Measurements from ENCODE around the gene CPN2.

Gene CPN2

DNA sequence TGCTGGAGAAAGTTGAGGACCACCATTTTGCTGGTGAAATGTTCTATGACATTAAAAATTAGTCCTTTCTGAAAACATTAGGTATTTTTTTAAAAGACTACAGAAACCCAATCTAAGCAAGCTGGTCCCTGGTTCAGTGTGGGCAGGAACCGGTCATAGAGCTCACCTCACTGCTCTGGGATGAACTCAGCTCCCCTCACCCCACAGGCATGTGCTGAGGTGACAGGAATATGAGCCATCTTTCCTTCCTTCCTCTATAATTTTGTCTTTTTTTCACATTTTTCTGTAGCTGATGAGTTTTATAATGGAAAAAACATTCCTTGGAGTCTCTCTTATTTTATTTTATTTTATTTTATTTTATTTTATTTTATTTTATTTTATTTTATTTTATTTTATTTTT is 26.6 kb upstream of the CPN2 start:
- H3K36me3 ChIP-seq (ENCODE audit: insufficient read depth): no peaks in the 10 kb centered on the region
- H3K27ac ChIP-seq: no peak overlapping the region
- no peak overlapping the region for H3K4me3 ChIP-seq (IDR thresholded peaks at IDR 0.05; ENCODE audit: insufficient read depth, low read depth, low read length)
- H3K4me2 ChIP-seq: no peak overlapping the region
- no peak overlapping the region for H2AFZ ChIP-seq (ENCODE audit: low read depth)
- H4K20me1 ChIP-seq (ENCODE audit: insufficient read depth): no peaks in the 10 kb centered on the region
- no peaks in the 10 kb centered on the region for H3K4me1 ChIP-seq (ENCODE audit: low read depth, poor library complexity, severe bottlenecking)
- H3K9ac ChIP-seq: no peak overlapping the region
- TF ChIP-seq, protein P1, sequence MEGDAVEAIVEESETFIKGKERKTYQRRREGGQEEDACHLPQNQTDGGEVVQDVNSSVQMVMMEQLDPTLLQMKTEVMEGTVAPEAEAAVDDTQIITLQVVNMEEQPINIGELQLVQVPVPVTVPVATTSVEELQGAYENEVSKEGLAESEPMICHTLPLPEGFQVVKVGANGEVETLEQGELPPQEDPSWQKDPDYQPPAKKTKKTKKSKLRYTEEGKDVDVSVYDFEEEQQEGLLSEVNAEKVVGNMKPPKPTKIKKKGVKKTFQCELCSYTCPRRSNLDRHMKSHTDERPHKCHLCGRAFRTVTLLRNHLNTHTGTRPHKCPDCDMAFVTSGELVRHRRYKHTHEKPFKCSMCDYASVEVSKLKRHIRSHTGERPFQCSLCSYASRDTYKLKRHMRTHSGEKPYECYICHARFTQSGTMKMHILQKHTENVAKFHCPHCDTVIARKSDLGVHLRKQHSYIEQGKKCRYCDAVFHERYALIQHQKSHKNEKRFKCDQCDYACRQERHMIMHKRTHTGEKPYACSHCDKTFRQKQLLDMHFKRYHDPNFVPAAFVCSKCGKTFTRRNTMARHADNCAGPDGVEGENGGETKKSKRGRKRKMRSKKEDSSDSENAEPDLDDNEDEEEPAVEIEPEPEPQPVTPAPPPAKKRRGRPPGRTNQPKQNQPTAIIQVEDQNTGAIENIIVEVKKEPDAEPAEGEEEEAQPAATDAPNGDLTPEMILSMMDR (conservative IDR thresholded peaks at IDR 0.05; ENCODE audit: low read depth, low read length): no peak
- no peaks in the 10 kb centered on the region for H3K79me2 ChIP-seq (ENCODE audit: insufficient read depth, low read depth)
- H3K27me3 ChIP-seq (ENCODE audit: insufficient read depth, low read depth): no peaks in the 10 kb centered on the region

DNA sequence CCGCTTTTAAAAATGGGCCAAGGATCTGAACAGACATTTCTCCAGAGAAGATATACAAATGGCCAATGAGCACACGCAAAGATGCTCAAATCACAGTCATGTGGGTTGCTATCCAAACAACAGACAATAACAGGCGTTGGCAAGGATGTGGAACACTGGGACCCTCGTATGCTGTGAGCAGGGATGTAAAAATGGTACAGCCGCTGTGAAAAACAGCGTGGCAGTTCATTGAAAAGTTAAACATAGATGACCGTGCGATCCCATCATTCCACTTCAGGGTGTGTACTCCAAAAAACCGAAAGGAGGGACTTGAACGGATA is 25.1 kb upstream of the CPN2 start:
- H3K27ac ChIP-seq: no peak overlapping the region
- H2AFZ ChIP-seq (ENCODE audit: low read depth): no peak overlapping the region
- no peak overlapping the region for H3K9ac ChIP-seq
- TF ChIP-seq, protein P1 (conservative IDR thresholded peaks at IDR 0.05; ENCODE audit: low read depth, low read length): no peak
- no peak overlapping the region for H3K4me3 ChIP-seq (IDR thresholded peaks at IDR 0.05; ENCODE audit: insufficient read depth, low read depth, low read length)
- no peak overlapping the region for H3K4me2 ChIP-seq
- H3K4me1 ChIP-seq (ENCODE audit: low read depth, poor library complexity, severe bottlenecking): no peaks in the 10 kb centered on the region
- H4K20me1 ChIP-seq (ENCODE audit: insufficient read depth): no peaks in the 10 kb centered on the region
- H3K27me3 ChIP-seq (ENCODE audit: insufficient read depth, low read depth): no peaks in the 10 kb centered on the region
- no peaks in the 10 kb centered on the region for H3K36me3 ChIP-seq (ENCODE audit: insufficient read depth)
- no peaks in the 10 kb centered on the region for H3K79me2 ChIP-seq (ENCODE audit: insufficient read depth, low read depth)

DNA sequence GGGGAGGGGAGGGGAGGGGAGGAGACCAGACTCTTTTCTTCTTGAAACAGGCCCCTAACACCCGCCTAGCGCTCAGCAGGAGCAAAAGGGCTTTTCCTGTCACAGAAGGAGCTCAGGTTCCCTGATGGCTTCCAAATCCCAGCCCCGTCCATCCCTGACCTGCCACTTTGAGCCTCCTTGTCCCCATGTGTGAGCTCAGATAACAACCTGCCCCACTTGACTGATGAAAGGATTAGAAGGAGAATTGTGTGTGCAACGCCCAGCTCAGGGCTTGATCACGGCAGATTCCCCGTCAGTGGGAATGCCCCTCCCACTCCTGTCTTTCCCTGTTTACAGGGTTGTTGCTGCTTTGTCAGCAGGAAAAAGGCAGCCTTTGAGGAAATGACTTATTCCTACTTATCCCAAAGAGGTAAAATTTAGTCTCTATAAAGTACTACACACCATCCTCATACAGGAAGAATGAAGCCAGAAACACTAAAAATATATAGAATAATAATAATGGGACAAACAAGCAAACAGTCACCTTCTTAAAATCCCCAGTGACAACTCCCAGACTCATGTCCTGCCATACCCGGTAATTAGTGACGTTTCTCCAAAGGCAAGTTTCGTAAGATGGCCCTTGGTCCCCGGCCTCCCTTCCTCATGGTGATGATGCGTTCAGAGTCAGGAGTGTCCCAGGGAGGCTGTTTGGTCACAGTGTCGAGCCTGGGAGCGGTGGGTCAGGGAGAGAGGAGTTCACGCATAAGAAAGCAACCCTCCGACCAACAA is 24.5 kb upstream of the CPN2 start:
- Histone ChIP-seq H3K27me3 (ENCODE audit: insufficient read depth, low read depth) (no peaks in the 10 kb centered on the region), H3K27ac (no peak overlapping the region), H4K20me1 (ENCODE audit: insufficient read depth) (no peaks in the 10 kb centered on the region), H3K4me3 (IDR thresholded peaks at IDR 0.05; ENCODE audit: insufficient read depth, low read depth, low read length) (no peak overlapping the region), H3K9ac (no peak overlapping the region), H3K4me2 (no peak overlapping the region), H3K79me2 (ENCODE audit: insufficient read depth, low read depth) (no peaks in the 10 kb centered on the region), H3K4me1 (ENCODE audit: low read depth, poor library complexity, severe bottlenecking) (no peaks in the 10 kb centered on the region), H2AFZ (ENCODE audit: low read depth) (no peak overlapping the region), H3K36me3 (ENCODE audit: insufficient read depth) (no peaks in the 10 kb centered on the region)
- TF ChIP-seq, protein P1 (conservative IDR thresholded peaks at IDR 0.05; ENCODE audit: low read depth, low read length): no peak

DNA sequence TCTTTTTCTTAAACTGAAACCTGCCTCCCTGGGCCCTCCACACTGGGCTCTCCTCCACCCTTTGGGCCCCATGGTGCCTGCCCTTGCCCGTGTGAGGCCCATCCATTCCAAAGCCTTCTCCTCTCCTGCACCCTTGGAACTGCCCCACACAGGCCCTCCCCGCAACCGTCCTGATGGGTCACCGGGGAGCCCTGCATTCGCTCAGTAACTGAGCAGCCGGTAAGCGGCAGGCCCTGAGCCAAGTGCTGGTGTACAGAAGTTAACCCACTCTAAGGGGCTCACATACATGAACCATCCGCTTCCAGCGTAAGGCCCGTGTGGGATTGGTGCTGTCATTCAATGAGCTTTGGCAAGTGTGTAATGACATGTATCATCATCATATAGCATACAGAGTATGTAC is 23.8 kb upstream of the CPN2 start:
- Histone ChIP-seq H3K27me3 (ENCODE audit: insufficient read depth, low read depth) (no peaks in the 10 kb centered on the region), H3K4me1 (ENCODE audit: low read depth, poor library complexity, severe bottlenecking) (no peaks in the 10 kb centered on the region), H3K4me3 (IDR thresholded peaks at IDR 0.05; ENCODE audit: insufficient read depth, low read depth, low read length) (no peak overlapping the region), H2AFZ (ENCODE audit: low read depth) (no peak overlapping the region), H4K20me1 (ENCODE audit: insufficient read depth) (no peaks in the 10 kb centered on the region), H3K9ac (no peak overlapping the region), H3K27ac (no peak overlapping the region), H3K4me2 (no peak overlapping the region), H3K79me2 (ENCODE audit: insufficient read depth, low read depth) (no peaks in the 10 kb centered on the region), H3K36me3 (ENCODE audit: insufficient read depth) (no peaks in the 10 kb centered on the region)
- TF ChIP-seq, protein P1 (conservative IDR thresholded peaks at IDR 0.05; ENCODE audit: low read depth, low read length): no peak
